Stimulated activated naive CD4-positive, alpha-beta T cell treated with Interleukin-2 at 50 U/mL for 16 hours (primary cell): ENCODE measurements around the gene SCUBE3.
A peak's percentile ranks its signal among the peaks of the same experiment; 100 is the strongest.

Source experiments
- DNase-seq: peaks from one replicate; lab custom pipeline; 2025; lab: John Stamatoyannopoulos, UW

Gene SCUBE3

DNA sequence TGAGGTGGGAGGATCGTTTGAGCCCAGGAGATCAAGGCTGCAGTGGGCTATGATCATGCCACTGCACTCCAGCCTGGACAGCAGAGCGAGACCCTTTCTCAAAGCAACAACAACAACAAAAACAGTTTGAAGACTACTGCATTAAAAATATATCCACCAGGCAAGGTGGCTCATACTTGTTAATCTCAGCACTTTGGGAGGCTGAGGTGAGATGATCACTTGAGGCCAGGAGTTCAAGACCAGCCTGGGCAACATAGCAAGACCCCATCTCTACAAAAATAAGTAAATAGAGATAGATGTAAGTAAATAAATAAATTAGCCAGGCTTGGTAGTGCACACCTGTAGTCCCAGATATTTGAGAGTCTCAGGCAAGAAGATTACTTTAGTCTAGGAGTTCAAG is 58.2 kb downstream of the SCUBE3 start:
- no peak for DNase-seq

DNA sequence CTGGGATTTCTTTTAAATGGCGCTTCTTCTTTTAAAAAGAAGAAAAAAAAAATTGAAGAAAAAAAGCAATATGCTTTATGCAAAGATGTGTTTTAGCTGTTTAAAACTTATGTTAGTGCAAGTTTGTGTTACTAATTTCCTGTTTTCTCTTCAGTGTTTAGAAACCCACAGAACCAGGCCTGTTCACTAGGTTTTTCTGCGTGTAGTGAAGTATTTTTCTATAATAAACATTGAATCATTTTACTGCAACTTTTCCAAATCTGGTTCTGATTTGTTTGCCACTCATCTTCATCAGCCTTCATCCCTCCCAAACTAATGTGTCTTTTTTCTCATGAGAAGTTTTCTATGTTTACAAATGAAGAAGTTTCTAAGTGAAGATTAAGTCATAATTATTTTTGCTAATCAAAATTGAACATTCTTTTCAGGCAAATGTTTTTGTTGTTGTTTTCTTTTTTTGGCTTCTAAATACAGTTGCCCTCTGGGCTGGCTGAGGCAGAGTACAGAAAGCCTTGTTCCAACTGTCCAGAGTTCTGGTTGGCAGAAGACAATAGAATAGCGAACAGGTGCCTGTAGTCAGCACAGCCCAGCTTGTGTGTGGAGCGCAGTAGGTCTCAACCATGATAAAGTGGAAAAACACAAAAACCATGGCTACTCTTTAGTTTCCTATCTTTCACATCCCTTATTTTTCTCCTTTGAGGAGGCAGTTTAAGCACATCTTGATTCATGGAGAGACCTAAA is 60.2 kb downstream of the SCUBE3 start:
- DNase-seq, result no peak

- DNase-seq, result no peak
Observed at GRCh38 chr6:35275744-35276260, 62.0 kb downstream of the SCUBE3 start.

- DNase-seq, result no peak
Observed at GRCh38 chr6:35278708-35279107, 65.0 kb downstream of the SCUBE3 start.

DNA sequence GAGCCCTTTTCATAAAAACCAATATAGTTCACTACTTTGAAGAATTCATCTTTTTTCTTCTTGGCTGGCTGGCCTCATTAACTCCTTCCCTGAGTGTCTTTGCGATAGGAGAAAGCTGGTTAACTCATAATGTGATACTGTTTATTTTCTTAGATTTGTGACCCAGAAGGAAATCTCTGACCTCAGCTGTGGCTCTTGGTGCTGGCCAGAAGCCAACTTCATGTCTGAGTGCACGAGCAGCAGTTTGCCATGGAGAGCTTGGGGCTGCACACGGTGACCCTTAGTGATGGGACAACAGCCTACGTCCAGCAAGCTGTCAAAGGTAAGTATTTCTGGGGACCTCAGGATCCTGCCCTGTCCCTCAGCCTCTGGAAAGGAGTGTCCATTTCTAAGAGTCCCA is 67.1 kb downstream of the SCUBE3 start:
- no peak for DNase-seq

GRCh38 chr6:35282472-35282871 is 68.7 kb downstream of the SCUBE3 start:
- no peak for DNase-seq

DNA sequence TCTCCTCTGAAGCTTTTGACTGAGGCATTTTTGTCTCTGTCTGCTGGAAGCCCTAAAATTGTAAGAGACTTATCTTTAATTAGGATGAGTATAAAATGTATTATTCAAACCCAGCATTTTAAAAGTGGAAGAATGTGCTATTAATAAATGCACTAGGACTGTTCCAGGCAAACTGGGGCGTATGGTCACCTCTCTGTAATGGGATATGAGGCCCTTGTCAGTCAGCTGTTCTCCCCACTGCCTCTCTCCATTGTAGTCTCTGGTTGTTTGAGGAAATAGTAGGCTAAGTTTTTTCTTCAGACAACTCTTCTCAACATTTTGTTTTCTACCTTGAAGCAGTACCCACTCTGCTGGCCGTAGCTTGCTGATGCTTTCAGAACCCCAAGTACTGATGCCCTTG is 69.6 kb downstream of the SCUBE3 start:
- DNase-seq, result no peak

DNA sequence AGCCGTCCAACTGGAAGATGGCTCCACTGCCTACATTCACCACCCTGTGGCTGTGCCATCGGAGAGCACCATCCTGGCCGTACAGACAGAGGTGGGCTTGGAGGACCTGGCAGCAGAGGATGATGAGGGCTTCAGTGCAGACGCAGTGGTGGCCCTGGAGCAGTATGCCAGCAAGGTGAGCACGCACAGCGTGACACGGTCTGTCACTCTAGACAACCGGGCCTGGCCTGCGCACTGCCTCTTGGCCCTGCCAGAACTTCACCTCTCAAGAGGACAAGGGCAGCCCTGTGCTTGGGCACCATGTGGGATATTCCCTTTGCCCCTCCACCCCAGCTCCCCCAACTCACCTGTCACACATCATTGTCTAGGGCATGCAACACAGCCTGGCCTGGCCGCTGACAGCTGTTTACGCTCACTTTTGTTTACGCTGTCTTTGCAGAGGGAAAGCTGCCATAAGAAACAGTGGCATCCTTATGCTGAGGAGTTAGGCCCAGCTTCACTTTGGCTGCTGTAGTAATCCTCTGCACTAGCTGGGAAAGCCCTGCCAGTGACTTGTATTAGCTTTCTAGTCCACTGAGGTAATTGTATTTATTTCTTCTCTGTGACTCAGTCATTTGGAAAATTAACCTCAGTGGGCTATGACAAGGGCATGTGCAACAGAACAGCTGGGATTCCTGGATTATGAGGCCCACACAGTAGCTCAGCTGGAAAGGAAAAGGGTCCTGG is 74.1 kb downstream of the SCUBE3 start:
- no peak for DNase-seq

DNA sequence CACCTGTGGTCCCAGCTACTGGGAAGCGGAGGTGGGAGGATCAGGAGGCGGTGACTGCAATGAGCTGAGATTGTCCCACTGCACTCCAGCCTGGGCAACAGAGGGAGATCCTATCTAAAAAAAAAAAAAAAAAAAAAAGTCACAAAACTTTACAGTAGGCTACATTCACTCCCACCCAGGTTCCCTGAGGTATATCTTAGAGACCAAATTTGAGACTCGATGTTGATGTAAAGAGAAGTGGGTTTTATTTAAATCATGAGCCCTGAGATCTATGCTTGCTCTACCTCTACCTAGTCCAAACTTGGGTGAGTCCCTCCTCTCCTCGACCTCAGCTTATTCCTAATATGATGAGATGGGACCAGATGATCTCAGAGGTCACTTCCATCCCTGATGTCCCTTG is 75.1 kb downstream of the SCUBE3 start:
- DNase-seq, result no peak

DNA sequence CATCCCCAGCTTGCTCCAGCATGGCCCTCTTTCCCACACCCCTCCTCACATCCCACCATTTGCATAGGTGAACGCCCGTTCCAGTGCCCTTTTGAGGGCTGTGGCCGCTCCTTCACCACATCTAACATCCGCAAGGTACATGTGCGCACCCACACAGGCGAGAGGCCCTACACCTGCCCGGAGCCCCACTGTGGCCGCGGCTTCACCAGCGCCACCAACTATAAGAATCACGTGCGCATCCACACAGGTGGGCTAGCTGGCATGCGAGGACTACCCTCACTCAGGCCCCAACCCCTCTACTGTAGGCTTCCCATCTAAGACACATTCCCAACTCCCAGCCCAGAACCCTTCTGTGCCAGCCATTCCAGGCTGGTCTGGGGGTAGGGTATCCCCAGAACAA is 77.7 kb downstream of the SCUBE3 start:
- no peak for DNase-seq

DNA sequence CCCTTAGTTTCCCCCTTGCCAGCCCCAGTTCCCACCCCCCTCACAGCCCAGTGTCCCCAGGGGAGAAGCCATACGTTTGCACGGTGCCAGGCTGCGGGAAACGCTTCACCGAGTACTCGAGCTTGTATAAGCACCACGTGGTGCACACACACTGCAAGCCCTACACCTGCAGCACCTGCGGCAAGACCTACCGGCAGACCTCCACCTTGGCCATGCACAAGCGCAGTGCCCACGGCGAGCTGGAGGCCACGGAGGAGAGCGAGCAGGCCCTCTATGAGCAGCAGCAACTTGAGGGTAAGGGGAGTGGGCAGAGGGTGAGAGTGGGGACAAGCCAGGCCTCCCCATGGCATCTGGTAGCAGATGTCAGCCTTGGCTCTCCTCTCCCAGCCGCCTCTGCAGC is 78.7 kb downstream of the SCUBE3 start:
- DNase-seq, result no peak

GRCh38 chr6:35293681-35294080 is 79.9 kb downstream of the SCUBE3 start:
- DNase-seq, result no peak

GRCh38 chr6:35294308-35294945 is 80.7 kb downstream of the SCUBE3 start:
- DNase-seq, result peak; percentile 22

- DNase-seq, result no peak
Observed at GRCh38 chr6:35295036-35295435, 81.3 kb downstream of the SCUBE3 start.

DNA sequence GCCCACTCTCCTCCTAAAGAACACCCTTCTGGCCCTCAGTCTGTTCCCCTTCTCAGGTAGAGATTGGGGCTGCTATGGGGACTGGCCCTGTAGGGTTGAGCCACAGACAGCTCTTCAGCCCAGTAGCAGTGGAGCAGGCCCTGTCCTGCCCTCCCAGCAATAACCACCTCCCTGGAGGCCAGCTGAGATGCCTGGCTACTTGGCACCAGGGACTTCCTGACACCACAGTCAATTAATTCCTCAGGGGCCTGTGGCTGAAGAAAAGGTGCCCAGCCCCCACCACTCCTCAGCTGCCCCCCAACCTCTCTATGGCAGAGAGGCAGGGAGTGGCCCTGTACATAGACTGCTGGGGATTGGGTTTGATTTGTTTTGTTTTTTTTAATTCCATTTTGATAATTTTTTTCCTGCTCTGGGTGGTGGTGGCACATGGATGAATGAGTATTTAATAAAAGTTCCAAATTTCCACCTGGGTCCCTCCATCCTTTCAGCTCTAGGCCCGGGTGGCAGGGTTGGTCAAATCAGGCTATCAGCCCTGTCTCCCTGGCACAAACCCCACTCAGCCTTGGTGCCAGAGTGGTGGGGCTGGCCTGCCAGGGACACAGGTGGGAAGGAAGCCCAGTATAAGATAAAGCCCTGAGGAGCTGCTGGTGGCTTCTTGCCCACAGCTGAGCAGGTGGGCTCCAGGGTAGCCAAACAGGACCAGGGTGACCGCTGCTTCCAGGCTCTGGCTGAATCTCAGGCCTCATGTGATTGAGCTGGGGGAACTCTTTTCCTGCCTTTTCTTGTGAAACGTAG is 82.0 kb downstream of the SCUBE3 start:
- DNase-seq, result no peak

GRCh38 chr6:35296931-35297600 is 83.3 kb downstream of the SCUBE3 start:
- DNase-seq, result no peak

- peak; percentile 85 for DNase-seq
Observed at GRCh38 chr6:35297601-35298481, 84.1 kb downstream of the SCUBE3 start, which contains the start of gene DEF6. Gene DEF6, plus strand, starts transcription at chr6:35297818. Its CDS starts 39 bp downstream, at chr6:35297857.

DNA sequence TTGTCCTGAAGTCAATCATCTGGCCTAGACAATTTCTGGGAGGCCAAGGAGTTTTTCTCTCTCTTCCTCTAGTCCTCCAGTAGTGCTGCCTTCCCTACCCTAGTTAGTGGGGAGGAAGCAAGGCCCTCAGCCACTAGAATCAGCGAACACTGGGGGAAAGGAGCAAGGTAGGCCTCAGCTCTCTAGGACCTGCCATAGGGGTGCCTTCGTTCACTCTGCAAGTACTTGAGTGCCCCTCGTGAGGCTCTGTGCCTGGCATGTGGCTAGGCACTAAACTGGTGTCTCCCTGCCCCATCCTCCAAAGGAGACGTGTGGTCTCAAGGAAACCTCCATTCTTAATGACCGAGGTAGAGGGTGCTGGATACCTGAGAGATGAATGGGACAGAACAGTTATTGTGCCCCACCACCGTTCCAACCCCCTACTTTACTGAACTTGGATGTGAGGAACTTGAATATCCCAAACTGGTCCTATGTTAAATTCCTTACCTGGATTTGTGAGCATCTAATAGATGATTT is 84.9 kb downstream of the SCUBE3 start:
- no peak for DNase-seq

DNA sequence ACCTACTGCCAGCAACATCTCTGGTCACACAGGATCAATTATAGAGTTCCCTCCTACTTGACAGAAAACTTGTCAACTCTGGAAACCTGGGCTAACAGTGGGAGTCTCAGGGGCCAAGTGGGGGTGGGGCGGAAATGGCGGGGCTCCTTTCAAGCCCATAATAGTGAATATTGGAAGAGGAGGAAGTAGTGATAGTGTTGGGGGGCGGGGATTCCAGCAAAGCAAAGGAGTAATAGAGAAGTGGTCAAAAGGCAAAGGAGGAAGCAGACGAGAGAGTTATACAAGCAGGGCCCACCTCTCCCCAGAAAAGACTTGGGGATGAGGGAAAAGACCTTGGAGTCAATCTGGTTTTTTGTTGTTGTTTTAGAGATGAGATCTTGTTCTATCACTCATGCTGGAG is 85.9 kb downstream of the SCUBE3 start:
- DNase-seq, result peak; percentile 12

DNA sequence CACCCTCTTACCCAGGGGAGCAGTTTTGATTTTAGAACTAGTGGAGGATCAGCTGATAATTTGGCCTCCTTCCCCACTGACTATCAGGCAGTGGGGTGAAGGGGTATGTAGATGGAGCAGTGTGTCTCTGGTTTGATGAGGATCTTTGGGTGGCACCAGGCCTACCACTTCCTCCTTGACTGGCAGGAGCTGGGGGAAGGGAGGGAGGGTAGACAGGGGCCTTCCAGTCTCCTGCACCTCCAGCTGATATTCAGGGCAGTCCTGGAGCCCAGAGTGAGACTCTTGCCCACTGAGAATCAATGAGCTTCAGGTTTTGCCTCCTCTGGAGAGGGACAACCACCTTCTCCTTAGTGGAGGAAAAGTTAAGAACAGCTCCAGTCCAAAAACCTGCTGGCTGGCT is 87.1 kb downstream of the SCUBE3 start:
- peak; percentile 4 for DNase-seq
